Measurements from ENCODE around the gene SLC23A2. TPM values are rescaled to one million over a fixed set of nuclear protein-coding genes. Genes with fewer than 3 reads are reported as not detected.

SLC23A2 gene
- total RNA-seq, 2 experiments from 2014 or later = 14.3 to 25.7 TPM

- no peaks in the 10 kb centered on the region for H3K9me2 ChIP-seq (ENCODE audit: insufficient read depth, low read length)
- no TSS peak for BruUV-seq (replicated peaks)
- H2AFZ ChIP-seq (ENCODE audit: low read length) = no peak overlapping the region
- no peak overlapping the region for H3K4me2 ChIP-seq (ENCODE audit: low read length)
- TF ChIP-seq EZH2phosphoT487 (IDR thresholded peaks at IDR 0.05; ENCODE audit: borderline replicate concordance, low read depth, low read length) = no peak
- TF ChIP-seq, protein P1, sequence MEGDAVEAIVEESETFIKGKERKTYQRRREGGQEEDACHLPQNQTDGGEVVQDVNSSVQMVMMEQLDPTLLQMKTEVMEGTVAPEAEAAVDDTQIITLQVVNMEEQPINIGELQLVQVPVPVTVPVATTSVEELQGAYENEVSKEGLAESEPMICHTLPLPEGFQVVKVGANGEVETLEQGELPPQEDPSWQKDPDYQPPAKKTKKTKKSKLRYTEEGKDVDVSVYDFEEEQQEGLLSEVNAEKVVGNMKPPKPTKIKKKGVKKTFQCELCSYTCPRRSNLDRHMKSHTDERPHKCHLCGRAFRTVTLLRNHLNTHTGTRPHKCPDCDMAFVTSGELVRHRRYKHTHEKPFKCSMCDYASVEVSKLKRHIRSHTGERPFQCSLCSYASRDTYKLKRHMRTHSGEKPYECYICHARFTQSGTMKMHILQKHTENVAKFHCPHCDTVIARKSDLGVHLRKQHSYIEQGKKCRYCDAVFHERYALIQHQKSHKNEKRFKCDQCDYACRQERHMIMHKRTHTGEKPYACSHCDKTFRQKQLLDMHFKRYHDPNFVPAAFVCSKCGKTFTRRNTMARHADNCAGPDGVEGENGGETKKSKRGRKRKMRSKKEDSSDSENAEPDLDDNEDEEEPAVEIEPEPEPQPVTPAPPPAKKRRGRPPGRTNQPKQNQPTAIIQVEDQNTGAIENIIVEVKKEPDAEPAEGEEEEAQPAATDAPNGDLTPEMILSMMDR (conservative IDR thresholded peaks at IDR 0.05; ENCODE audit: low read length) = no peak
- no peak for DNase-seq (ENCODE audit: low spot score)
- H3K36me3 ChIP-seq (ENCODE audit: insufficient read depth, low read length) = peaks cover 45% of the 10 kb centered on the region
- no peak overlapping the region for H3K27ac ChIP-seq (ENCODE audit: low read depth, low read length, poor library complexity, severe bottlenecking)
- intact Hi-C loops (cut with micrococcal nuclease; ENCODE audit: unreplicated experiment) = no loop called here
- no peak overlapping the region for H3K4me3 ChIP-seq (ENCODE audit: low read depth, low read length, poor library complexity, severe bottlenecking)
- no peaks in the 10 kb centered on the region for H3K4me1 ChIP-seq (ENCODE audit: insufficient read depth, low read length, poor library complexity, severe bottlenecking)
- H4K20me1 ChIP-seq (ENCODE audit: insufficient read depth, low read length) = no peaks in the 10 kb centered on the region
- POLR2A ChIA-PET = no interaction called here
- CTCF ChIA-PET (ENCODE audit: unreplicated experiment) = no interaction called here
- no peaks in the 10 kb centered on the region for H3K79me2 ChIP-seq (ENCODE audit: insufficient read depth, low read depth, low read length)
- no peaks in the 10 kb centered on the region for H3K9me3 ChIP-seq (ENCODE audit: low read length)
Observed at GRCh38 chr20:4855097-4855496, 146.2 kb downstream of the SLC23A2 start.

DNA sequence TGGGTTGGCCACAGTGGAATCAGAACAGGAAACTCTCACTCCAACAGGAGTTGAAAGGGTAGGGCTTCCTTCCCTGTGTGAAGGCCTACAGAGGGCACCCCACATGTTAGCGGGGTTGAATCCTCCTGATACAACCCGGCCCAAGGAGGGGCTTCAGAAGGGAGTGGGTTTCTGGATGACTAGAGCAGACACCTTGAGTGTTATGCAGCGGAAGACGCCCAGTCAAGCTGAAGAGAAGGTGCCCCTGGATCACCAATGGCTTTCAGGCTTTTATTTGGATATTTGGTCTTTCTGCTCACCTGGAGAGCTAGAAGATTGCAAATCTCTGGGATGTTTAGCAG, 146.8 kb downstream of the SLC23A2 start:
- Histone ChIP-seq H4K20me1 (ENCODE audit: insufficient read depth, low read length) (no peaks in the 10 kb centered on the region), H3K27ac (ENCODE audit: low read depth, low read length, poor library complexity, severe bottlenecking) (no peak overlapping the region), H2AFZ (ENCODE audit: low read length) (no peak overlapping the region), H3K79me2 (ENCODE audit: insufficient read depth, low read depth, low read length) (no peaks in the 10 kb centered on the region), H3K9me3 (ENCODE audit: low read length) (no peaks in the 10 kb centered on the region), H3K9me2 (ENCODE audit: insufficient read depth, low read length) (no peaks in the 10 kb centered on the region), H3K4me2 (ENCODE audit: low read length) (no peak overlapping the region), H3K36me3 (ENCODE audit: insufficient read depth, low read length) (peaks cover 39% of the 10 kb centered on the region), H3K4me3 (ENCODE audit: low read depth, low read length, poor library complexity, severe bottlenecking) (no peak overlapping the region), H3K4me1 (ENCODE audit: insufficient read depth, low read length, poor library complexity, severe bottlenecking) (no peaks in the 10 kb centered on the region)
- no peak for TF ChIP-seq EZH2phosphoT487 (IDR thresholded peaks at IDR 0.05; ENCODE audit: borderline replicate concordance, low read depth, low read length)
- TF ChIP-seq, protein P1 (conservative IDR thresholded peaks at IDR 0.05; ENCODE audit: low read length) = no peak
- CTCF ChIA-PET (ENCODE audit: unreplicated experiment) = no interaction called here
- POLR2A ChIA-PET = no interaction called here
- intact Hi-C loops (cut with micrococcal nuclease; ENCODE audit: unreplicated experiment) = no loop called here
- BruUV-seq (replicated peaks) = no TSS peak
- DNase-seq (ENCODE audit: low spot score) = no peak

- CTCF ChIA-PET (ENCODE audit: unreplicated experiment) = no interaction called here
Observed at GRCh38 chr20:4853757-4854560, 147.4 kb downstream of the SLC23A2 start.

More at GRCh38 chr20:4853757-4854560, 147.4 kb downstream of the SLC23A2 start:
- intact Hi-C loops (cut with micrococcal nuclease; ENCODE audit: unreplicated experiment) = no loop called here
- Histone ChIP-seq H3K79me2 (ENCODE audit: insufficient read depth, low read depth, low read length) (no peaks in the 10 kb centered on the region), H2AFZ (ENCODE audit: low read length) (no peak overlapping the region), H3K36me3 (ENCODE audit: insufficient read depth, low read length) (peaks cover 34% of the 10 kb centered on the region), H3K4me1 (ENCODE audit: insufficient read depth, low read length, poor library complexity, severe bottlenecking) (no peaks in the 10 kb centered on the region), H3K27ac (ENCODE audit: low read depth, low read length, poor library complexity, severe bottlenecking) (no peak overlapping the region), H3K4me3 (ENCODE audit: low read depth, low read length, poor library complexity, severe bottlenecking) (no peak overlapping the region), H3K4me2 (ENCODE audit: low read length) (no peak overlapping the region), H3K9me2 (ENCODE audit: insufficient read depth, low read length) (no peaks in the 10 kb centered on the region), H4K20me1 (ENCODE audit: insufficient read depth, low read length) (no peaks in the 10 kb centered on the region), H3K9me3 (ENCODE audit: low read length) (no peaks in the 10 kb centered on the region)
- TF ChIP-seq EZH2phosphoT487 (IDR thresholded peaks at IDR 0.05; ENCODE audit: borderline replicate concordance, low read depth, low read length) = no peak
- POLR2A ChIA-PET = no interaction called here
- BruUV-seq (replicated peaks) = no TSS peak
- no peak for DNase-seq (ENCODE audit: low spot score)
